Fibroblast of the aortic adventitia (primary cell): Measurements from ENCODE around the gene NDUFV3. TPM values are rescaled to one million over a fixed set of nuclear protein-coding genes. Genes with fewer than 3 reads are reported as not detected.
A peak's percentile ranks its signal among the peaks of the same experiment; 100 is the strongest.

Experiments used
- DNase-seq: peaks from one replicate; pipeline ENCODE4 v3.0.0-alpha.2; 2010; ENCODE audit warnings: low read depth
- H3K4me3 ChIP-seq: 2 replicates; pipeline ENCODE4 v1.5.1; 2011; ENCODE audit warnings: low read depth, mild to moderate bottlenecking, control low read depth, low read length, moderate library complexity
- total RNA-seq: library from RNA; depleted of rRNA; stranded (reverse); fragments of >200 nt; gene quantifications from 2 replicates; pipeline ENCODE4 v1.2.3, GENCODE V29; 2012; ENCODE audit warnings: low replicate concordance
- TF ChIP-seq, protein P1 (sequence below): IDR thresholded peaks from 2 replicates; pipeline ENCODE4 v1.5.1; 2011; ENCODE audit warnings: mild to moderate bottlenecking, low read length, control low read depth, inconsistent platforms; ENCODE audit not compliant: insufficient read depth

NDUFV3 gene
- total RNA-seq, 1 donor: 53.1 TPM

DNA sequence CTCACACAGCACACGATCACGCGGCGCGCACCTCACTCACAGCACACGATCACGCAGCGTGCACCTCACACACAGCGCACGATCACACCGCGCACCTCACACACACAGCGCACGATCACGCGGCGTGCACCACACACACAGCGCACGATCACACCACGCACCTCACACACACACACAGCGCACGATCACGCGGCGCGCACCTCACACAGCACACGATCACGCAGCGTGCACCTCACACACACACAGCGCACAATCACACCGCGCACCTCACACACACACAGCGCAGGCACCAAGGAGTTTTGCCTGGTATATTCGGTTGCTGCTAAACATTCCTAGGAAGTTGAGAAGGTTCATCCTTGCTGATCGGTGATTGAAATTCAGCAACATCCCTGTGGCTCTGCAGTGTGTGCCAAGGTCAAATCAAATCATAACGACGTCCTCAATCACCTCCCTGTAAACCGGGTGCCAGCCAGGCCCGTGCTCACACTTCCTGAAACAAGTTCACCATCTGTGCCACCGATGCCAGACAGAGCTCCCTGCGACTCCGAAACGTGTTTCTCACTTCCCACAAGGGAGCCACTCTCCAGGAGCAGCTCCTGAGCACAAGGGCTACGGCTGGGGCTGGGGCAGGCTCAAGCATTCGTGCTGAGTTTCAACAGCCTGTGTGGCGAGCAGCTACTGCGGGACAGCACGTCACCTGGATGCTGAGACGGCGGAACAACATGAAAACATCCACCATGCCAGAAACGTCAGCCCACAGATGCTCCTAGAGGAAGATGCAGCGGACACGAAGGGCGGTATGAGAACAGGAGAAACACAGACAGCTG is 44.0 kb upstream of the NDUFV3 start:
- DNase-seq: no peak
- H3K4me3 ChIP-seq: no peak overlapping the region
- TF ChIP-seq, protein P1, sequence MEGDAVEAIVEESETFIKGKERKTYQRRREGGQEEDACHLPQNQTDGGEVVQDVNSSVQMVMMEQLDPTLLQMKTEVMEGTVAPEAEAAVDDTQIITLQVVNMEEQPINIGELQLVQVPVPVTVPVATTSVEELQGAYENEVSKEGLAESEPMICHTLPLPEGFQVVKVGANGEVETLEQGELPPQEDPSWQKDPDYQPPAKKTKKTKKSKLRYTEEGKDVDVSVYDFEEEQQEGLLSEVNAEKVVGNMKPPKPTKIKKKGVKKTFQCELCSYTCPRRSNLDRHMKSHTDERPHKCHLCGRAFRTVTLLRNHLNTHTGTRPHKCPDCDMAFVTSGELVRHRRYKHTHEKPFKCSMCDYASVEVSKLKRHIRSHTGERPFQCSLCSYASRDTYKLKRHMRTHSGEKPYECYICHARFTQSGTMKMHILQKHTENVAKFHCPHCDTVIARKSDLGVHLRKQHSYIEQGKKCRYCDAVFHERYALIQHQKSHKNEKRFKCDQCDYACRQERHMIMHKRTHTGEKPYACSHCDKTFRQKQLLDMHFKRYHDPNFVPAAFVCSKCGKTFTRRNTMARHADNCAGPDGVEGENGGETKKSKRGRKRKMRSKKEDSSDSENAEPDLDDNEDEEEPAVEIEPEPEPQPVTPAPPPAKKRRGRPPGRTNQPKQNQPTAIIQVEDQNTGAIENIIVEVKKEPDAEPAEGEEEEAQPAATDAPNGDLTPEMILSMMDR: no peak

DNA sequence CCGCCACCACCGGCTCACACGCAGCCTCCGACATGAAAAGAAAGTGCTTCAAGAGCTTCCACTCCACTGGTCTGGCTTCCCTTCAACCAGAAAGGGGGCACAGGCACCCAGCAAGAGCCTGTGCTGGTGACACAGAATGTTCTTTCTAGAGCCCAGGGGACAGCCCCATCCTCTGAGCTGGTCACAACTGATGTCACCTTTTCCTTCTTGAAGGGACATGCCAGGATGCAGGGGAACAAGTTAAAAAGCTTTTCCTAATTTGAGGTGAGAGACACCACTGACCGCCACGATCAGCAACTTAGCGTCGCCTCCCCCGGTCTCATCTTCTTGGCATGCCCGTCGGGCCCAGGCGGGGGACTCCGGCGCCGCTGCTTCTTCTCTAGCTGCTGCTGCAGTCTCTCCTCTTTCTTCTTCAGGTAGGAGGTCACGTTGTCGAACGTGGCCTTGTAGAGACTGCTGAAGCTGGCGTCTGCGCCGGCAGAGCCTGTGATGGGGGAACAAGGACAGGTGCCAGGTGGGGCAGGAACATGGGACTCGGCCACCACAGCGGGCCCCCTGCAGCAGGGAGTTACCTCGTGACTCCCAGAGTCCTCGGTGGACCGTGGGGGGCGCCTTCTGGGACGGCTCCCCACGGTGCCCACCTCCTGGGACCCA is 43.2 kb upstream of the NDUFV3 start:
- no peak overlapping the region for H3K4me3 ChIP-seq
- DNase-seq: no peak

DNA sequence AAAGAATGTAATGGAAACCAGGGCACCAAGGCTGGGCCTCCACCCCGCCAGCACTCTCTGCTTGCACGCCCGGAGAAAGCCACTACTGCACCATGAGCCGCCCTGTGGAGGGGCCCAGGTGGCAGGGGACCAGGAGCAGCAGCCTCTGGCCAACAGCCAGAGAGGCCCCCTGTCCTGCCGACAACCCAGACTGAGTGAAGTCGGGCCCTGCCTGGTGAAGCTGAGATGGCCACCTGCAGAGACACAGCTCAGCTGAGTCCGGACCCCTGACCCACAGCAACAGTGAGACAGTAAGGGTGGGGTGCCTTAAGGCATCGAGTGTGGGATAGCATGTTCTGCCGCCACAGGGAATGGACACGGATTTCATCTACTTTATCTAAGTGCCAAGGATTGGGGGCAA is 42.6 kb upstream of the NDUFV3 start:
- DNase-seq: no peak
- TF ChIP-seq, protein P1: no peak
- H3K4me3 ChIP-seq: no peak overlapping the region

More for the DNA sequence above, 43.2 kb upstream of the NDUFV3 start:
- TF ChIP-seq, protein P1: no peak

DNA sequence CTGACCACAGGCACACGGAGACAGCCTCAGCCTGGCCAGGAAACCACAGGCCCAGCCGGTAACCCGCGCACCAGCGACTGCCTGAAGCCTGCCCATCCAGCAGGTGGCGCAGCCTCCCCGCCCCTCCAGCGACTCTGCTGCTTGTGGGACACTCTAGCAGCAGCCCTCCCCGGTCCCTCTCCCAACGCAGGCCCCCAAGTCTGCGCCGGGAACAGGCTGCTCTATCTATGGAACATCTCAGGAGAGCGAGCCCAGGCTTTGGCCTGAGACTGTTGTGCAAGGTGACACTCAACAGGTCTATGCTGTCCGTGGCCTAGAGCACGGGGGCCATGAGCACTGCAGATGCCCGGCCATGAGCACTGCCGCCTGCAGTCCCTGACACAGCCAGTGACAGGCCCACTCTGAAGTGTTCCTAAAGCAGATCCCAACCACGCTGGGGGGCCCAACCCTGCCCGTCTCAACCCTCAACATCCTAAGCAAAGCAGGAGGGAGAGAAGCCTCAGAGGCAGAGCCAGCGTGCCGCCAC is 42.2 kb upstream of the NDUFV3 start:
- H3K4me3 ChIP-seq: no peak overlapping the region
- no peak for DNase-seq
- TF ChIP-seq, protein P1: peak; percentile 23

DNA sequence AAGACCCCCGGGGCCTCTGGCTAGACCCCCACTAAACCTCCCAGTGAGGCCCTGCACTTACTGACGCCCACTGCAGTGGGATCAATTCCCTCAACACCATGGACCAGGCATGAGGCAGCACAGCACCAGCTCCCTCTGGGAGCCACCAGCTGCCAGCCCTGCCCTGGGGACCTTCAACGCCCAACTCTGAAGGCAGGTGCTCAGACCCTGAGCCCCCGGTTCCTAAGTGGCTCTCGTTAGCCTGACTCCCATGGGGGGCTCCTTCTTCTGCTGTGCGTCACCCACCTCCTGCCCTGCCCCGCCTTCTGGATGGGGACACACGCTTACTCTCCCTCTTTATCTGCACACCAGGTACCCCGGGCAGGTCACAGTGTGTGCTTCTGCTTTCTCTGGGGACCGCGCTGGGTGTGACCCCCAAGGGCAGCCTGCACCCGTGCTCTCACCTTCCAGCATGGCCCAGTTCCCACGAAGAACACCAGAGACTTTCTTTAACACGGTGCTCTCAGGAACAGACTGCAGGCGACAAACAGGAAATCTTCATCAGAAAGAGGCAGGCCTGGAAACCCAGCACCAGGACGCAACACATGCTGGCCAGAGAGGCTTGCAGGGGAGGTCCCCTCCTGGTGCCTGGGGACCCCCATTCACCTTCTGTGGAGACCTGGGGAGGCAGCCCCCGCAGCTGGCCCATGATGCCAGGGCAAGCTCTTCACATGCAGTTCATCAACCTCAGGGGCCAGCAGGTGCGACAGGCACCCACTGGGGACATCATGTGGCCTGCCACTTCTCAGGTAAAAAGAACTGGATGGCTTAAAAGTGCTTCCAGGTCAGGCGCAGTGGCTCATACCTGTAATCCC is 41.1 kb upstream of the NDUFV3 start:
- TF ChIP-seq, protein P1: no peak
- H3K4me3 ChIP-seq: no peak overlapping the region
- DNase-seq: no peak

DNA sequence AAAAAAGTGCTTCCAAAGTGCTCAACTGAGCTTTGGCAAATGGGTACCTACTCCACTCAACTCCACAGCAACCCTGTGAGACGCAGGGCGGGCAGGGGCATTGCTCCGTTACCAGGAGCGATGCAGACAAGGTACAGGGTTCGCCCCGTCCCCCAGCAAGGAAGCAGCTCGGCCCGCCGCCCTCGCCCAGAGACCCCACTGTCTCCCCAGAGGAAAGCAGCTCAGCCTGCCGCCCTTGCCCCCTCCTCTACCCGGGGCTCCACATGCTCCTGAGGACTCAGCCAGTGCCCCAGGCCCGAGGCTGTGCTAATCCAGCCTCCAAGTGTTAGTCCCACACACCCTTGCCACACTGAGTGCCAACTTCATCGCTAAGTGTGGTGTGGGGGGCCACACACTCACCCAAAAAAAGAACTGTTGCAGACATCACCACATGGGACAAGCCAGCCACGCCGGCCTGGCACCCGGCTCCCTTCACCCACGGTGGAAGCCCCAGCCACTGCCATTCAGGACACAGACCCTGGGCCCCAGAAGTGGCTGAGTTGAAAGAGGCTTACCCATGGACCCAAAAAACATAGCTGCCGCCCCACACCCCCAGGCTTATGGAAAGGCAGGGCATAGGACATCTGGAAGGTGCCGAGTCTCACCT is 40.1 kb upstream of the NDUFV3 start:
- no peak for DNase-seq
- TF ChIP-seq, protein P1: no peak

More for the DNA sequence above, 40.1 kb upstream of the NDUFV3 start:
- H3K4me3 ChIP-seq: no peak overlapping the region
